IMR-90 (cell line): ENCODE results near the gene TDRKH. TPM values are rescaled to one million over a fixed set of nuclear protein-coding genes. Genes with fewer than 3 reads are reported as not detected.

Experiments used
- microRNA-seq, 2 experiments: library from miRNA; stranded (forward) in 1 of 2; unstranded in 1 of 2; fragments of 10-50 nt in 1 of 2; fragments of <30 nt in 1 of 2; gene quantifications in 1 of 2; microRNA quantifications in 1 of 2; one replicate each; pipeline versions ENCODE3 to v1.1.0; 2013 to 2020; ENCODE audit not compliant: insufficient read depth in 1 of 2, insufficient read length in 1 of 2, unreplicated experiment in 1 of 2
- polyA plus RNA-seq, 3 experiments: library from polyadenylated mRNA; depleted of rRNA; stranded (reverse); fragments of >200 nt; gene quantifications; 2 replicates each; pipeline ENCODE4 v1.2.3, GENCODE V29; 2012; ENCODE audit warnings: low replicate concordance in 1 of 3
- small RNA-seq, 5 experiments: library from RNA; depleted of rRNA; stranded (forward); fragments of <200 nt; gene quantifications; one replicate each; pipeline ENCODE3, GENCODE V24; 2012
- total RNA-seq: library from RNA; depleted of rRNA; stranded (reverse); fragments of >200 nt; gene quantifications from 2 replicates; pipeline ENCODE4 v1.2.3, GENCODE V29; 2012; rRNA removed

The TDRKH gene
- total and polyA plus RNA-seq, 2 of the 4 experiments (the other 2 are of a cell fraction), result 1.2 to 2.2 TPM

Small RNAs within 50 kb of the gene (microRNA-seq; reads per million reads assigned to microRNA genes)
- gene RNU6-662P (ENCODE audit: insufficient read depth, insufficient read length), result not detected

Small RNAs within 50 kb of the gene (small RNA-seq; reads per million reads assigned to genes)
- 0 reads per million in 5 experiments for gene RNU6-662P

Other genes with a start within 250 kb of the TDRKH start
- 25.6 and 34.4 TPM in 2 replicates for gene SNX27, start 178.4 kb downstream of the TDRKH start, total RNA-seq
- gene SNX27, start 178.4 kb downstream of the TDRKH start, polyA plus RNA-seq (2012; rRNA removed), result 9.3 and 12.3 TPM in 2 replicates
- not detected in 2 replicates for gene CELF3, start 73.7 kb downstream of the TDRKH start, total RNA-seq
- not detected in 2 replicates for gene CELF3, start 73.7 kb downstream of the TDRKH start, polyA plus RNA-seq (2012; rRNA removed)
- not detected in 2 replicates for gene RIIAD1, start 69.0 kb downstream of the TDRKH start, total RNA-seq
- gene RIIAD1, start 69.0 kb downstream of the TDRKH start, polyA plus RNA-seq (2012; rRNA removed), result not detected in 2 replicates
- 65.4 and 85.8 TPM in 2 replicates for gene MRPL9, start 27.0 kb downstream of the TDRKH start, total RNA-seq
- gene MRPL9, start 27.0 kb downstream of the TDRKH start, polyA plus RNA-seq (2012; rRNA removed), result 77.3 and 87.5 TPM in 2 replicates
- gene LINGO4, start 14.9 kb upstream of the TDRKH start, total RNA-seq, result not detected in 2 replicates
- not detected in 2 replicates for gene LINGO4, start 14.9 kb upstream of the TDRKH start, polyA plus RNA-seq (2012; rRNA removed)
- gene RORC, start 41.3 kb upstream of the TDRKH start, total RNA-seq, result not detected in 2 replicates
- gene RORC, start 41.3 kb upstream of the TDRKH start, polyA plus RNA-seq (2012; rRNA removed), result not detected in 2 replicates
- gene C2CD4D, start 49.3 kb upstream of the TDRKH start, total RNA-seq, result not detected in 2 replicates
- gene C2CD4D, start 49.3 kb upstream of the TDRKH start, polyA plus RNA-seq (2012; rRNA removed), result not detected in 2 replicates
- gene THEM5, start 63.2 kb upstream of the TDRKH start, total RNA-seq, result not detected in 2 replicates
- gene THEM5, start 63.2 kb upstream of the TDRKH start, polyA plus RNA-seq (2012; rRNA removed), result not detected in 2 replicates
- gene THEM4, start 119.0 kb upstream of the TDRKH start, total RNA-seq, result 7.3 and 8.3 TPM in 2 replicates
- 12.2 and 15.7 TPM in 2 replicates for gene THEM4, start 119.0 kb upstream of the TDRKH start, polyA plus RNA-seq (2012; rRNA removed)
- 77.2 and 86.0 TPM in 2 replicates for gene S100A10, start 203.4 kb upstream of the TDRKH start, total RNA-seq
- gene S100A10, start 203.4 kb upstream of the TDRKH start, polyA plus RNA-seq (2012; rRNA removed), result 223 and 277 TPM in 2 replicates
- 117 and 167 TPM in 2 replicates for gene S100A11, start 246.5 kb upstream of the TDRKH start, total RNA-seq
- 1,354 and 1,402 TPM in 2 replicates for gene S100A11, start 246.5 kb upstream of the TDRKH start, polyA plus RNA-seq (2012; rRNA removed)